ENCODE measurements around the gene MAP1LC3A. TPM values are rescaled to one million over a fixed set of nuclear protein-coding genes. Genes with fewer than 3 reads are reported as not detected.
A peak's percentile ranks its signal among the peaks of the same experiment; 100 is the strongest.

MAP1LC3A gene
- total RNA-seq, 4 donors from 2014 or later: 42.6 to 111 (median 103) TPM

DNA sequence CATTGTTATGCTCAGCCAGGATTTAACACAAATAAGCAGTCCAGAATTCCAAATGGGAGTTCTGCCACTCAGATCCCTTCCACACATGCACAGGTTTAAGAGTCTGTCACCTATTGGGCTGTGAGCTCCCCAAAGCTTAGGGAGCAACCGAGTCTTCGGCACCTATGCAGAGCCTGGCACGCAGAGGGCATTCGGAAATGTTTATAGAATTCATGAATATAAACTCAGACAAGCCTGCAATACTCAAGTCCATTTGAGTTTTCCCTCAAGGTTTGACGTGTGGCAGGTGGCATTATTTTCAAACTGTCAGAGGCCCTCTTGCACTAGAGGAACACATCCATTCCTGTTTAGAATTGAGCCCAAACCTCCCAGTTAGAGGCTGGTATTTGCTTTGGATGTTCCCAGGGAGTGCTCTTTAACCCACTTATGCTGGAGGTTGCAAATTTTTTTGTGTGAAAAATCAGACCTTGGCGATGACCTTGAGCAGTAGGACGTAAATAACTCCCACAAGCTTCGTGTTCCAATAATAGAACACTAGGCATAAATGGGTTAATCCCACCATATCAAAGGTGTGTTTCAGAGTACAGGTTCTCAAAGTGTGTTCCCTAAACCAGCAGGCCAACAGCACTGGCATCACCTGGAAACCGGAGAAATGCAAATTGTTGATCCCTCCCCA is 28.1 kb downstream of the MAP1LC3A start:
- no peak overlapping the region for H3K4me3 ChIP-seq
- H3K4me1 ChIP-seq: peaks cover 15% of the 10 kb centered on the region
- TF ChIP-seq, protein P1, sequence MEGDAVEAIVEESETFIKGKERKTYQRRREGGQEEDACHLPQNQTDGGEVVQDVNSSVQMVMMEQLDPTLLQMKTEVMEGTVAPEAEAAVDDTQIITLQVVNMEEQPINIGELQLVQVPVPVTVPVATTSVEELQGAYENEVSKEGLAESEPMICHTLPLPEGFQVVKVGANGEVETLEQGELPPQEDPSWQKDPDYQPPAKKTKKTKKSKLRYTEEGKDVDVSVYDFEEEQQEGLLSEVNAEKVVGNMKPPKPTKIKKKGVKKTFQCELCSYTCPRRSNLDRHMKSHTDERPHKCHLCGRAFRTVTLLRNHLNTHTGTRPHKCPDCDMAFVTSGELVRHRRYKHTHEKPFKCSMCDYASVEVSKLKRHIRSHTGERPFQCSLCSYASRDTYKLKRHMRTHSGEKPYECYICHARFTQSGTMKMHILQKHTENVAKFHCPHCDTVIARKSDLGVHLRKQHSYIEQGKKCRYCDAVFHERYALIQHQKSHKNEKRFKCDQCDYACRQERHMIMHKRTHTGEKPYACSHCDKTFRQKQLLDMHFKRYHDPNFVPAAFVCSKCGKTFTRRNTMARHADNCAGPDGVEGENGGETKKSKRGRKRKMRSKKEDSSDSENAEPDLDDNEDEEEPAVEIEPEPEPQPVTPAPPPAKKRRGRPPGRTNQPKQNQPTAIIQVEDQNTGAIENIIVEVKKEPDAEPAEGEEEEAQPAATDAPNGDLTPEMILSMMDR (IDR thresholded peaks at IDR 0.05): no peak
- TF ChIP-seq POLR2A (IDR thresholded peaks at IDR 0.05): no peak
- TF ChIP-seq POLR2AphosphoS5 (IDR thresholded peaks at IDR 0.05): no peak
- no peak for TF ChIP-seq EP300 (IDR thresholded peaks at IDR 0.05)
- DNase-seq (ENCODE audit: low spot score in 2 of 2): no peak
- no peaks in the 10 kb centered on the region for H3K27me3 ChIP-seq
- H3K27ac ChIP-seq: no peak overlapping the region
- H3K36me3 ChIP-seq: peaks cover 16% of the 10 kb centered on the region
- WGBS: 89% methylated on average over 9 of the region's 9 CpGs
- no peaks in the 10 kb centered on the region for H3K9me3 ChIP-seq

DNA sequence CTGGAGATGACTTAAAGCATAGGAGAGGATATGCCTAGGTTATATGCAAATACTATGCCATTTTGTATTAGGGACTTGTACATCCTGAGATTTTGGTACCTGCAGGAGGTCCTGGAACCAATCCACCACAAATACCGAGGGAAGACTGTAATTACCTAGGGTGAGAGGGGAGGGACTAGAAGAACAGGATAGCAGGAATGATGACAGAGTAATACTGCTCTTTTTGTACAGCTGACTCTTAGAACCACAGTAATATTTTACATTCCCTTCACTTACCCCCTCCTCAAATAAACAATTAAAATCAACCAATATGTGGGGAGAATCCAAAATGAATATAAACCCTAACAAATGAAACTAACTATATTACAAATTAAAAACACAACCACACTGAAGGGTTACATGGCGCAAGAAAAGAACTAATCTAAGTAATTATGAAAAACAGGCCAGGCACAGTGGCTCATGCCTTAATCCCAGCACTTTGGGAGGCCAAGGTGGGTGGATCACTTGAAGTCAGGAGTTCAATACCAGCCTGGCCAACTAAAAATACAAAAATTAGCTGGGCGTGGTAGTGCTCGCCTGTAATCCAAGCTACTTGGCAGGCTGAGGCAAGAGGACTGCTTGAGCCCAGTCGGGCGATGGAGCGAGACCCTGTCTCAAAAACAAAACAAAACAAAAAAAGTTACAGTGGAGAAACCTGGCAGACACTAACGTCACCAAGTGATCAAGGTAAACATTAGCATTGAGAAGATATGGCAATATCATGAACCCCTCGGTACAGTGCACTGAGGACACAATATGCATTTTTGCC is 37.1 kb downstream of the MAP1LC3A start:
- H3K4me3 ChIP-seq: no peak overlapping the region
- no peak for TF ChIP-seq POLR2A (IDR thresholded peaks at IDR 0.05)
- no peak for TF ChIP-seq EP300 (IDR thresholded peaks at IDR 0.05)
- TF ChIP-seq, protein P1 (IDR thresholded peaks at IDR 0.05): no peak
- no peak for TF ChIP-seq POLR2AphosphoS5 (IDR thresholded peaks at IDR 0.05)
- H3K9me3 ChIP-seq: no peaks in the 10 kb centered on the region
- H3K27ac ChIP-seq: no peak overlapping the region
- H3K27me3 ChIP-seq: no peaks in the 10 kb centered on the region
- H3K4me1 ChIP-seq: peaks cover 4% of the 10 kb centered on the region
- H3K36me3 ChIP-seq: no peaks in the 10 kb centered on the region
- 79% methylated on average over 9 of the region's 9 CpGs for WGBS
- DNase-seq (ENCODE audit: low spot score in 2 of 2): no peak

DNA sequence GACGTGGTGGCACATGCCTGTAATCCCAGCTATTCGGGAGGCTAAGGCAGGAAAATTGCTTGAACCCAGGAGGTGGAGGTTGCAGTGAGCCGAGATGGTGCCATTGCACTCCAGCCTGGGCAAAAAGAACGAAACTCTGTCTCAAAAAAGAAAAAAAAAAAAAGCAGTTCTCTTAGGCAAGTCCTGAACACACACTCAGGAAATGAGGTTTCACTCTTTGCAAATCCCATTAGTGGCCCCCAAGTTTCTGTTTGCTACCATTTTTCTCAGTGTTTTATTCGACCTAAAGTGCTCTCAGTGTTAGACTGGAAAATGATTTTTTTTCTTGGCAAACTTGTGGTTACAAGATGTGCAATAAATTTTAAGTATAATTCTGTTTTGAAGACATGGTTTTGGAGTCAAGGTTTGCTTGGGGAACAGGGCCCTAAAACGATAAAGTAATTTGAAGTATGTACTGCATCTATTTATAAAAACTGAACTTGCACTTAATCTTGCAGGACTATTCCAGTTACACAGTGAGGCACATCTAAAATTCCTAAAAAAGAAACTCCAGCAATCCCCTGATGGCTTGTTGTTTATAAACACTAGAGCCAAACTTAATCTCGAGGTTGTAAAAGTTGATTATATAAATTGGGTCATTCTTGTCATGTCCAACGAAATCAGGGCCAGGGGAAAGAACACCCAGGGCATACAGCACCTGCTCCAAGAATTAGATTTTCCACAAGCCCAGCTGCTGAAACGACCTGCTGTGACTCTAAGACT is 42.6 kb downstream of the MAP1LC3A start:
- no peaks in the 10 kb centered on the region for H3K9me3 ChIP-seq
- H3K36me3 ChIP-seq: peaks cover 4% of the 10 kb centered on the region
- no peak overlapping the region for H3K4me3 ChIP-seq
- 71% methylated on average over 9 of the region's 9 CpGs for WGBS
- peak overlapping the region; percentile 5 for H3K27ac ChIP-seq
- no peaks in the 10 kb centered on the region for H3K27me3 ChIP-seq
- DNase-seq (ENCODE audit: low spot score in 2 of 2): no peak
- no peaks in the 10 kb centered on the region for H3K4me1 ChIP-seq
- TF ChIP-seq, protein P1 (IDR thresholded peaks at IDR 0.05): no peak
- no peak for TF ChIP-seq POLR2A (IDR thresholded peaks at IDR 0.05)
- no peak for TF ChIP-seq EP300 (IDR thresholded peaks at IDR 0.05)
- TF ChIP-seq POLR2AphosphoS5 (IDR thresholded peaks at IDR 0.05): no peak

DNA sequence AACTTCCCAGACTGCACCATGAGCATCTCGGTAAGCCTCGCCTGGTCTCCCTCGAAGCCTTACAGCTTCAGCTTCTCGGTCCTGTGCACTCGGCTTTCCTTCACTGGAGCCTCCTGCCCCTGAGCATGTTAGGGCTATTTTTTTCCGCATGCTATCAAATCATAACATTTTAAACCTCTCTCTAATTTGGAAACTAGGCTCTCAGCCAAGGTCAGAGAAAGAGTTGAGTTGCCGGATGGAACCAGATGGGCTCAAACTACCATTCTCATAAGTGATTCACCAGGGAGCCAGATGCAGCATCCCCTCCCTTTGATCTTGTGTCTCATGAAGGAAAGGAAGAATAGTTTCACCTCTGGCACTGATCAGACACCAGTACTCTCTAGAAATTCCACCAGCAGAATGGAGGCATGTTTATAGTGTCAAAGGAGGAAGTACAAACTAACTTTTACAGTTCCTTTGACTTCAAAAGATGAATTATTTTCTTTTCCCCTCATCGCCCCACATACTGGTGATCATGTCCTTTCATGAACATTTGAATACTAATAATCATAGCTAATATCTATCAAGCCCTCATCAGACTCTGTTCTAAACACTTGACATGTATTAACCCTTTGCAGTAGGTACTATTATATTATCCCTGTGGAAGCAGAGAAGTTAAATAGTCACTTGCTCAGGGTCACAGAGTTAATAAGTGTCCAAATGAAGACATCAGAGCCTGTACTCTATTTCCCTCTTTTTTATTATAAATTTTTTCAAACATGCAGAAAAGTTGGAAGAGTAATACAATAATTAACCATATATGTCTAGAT is 46.7 kb downstream of the MAP1LC3A start:
- H3K27ac ChIP-seq: no peak overlapping the region
- 69% methylated on average over 8 of the region's 8 CpGs for WGBS
- no peaks in the 10 kb centered on the region for H3K9me3 ChIP-seq
- no peaks in the 10 kb centered on the region for H3K4me1 ChIP-seq
- peaks cover 4% of the 10 kb centered on the region for H3K36me3 ChIP-seq
- no peak for TF ChIP-seq EP300 (IDR thresholded peaks at IDR 0.05)
- no peak overlapping the region for H3K4me3 ChIP-seq
- H3K27me3 ChIP-seq: no peaks in the 10 kb centered on the region
- DNase-seq (ENCODE audit: low spot score in 2 of 2): no peak

DNA sequence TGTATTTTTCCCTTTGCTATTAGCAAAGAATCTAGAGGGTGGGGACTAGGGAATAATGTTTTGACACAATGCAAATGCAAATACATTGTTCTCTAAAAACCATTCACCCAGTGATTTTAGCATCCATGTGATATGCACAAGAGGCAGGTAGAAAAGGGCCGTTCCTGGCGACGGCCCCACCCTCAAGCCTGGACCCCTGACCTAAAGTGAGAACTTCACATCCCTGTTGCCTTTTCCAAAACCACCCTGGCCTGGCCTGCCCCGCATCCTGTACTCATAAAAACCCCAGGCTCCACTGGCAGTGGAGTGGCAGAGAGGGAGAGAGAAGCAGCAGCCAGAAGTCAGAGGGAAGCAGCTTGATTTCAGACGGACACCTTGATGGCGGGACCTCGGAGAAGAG is 48.5 kb downstream of the MAP1LC3A start:
- H3K27ac ChIP-seq: no peak overlapping the region
- TF ChIP-seq EP300 (IDR thresholded peaks at IDR 0.05) (no peak), POLR2A (IDR thresholded peaks at IDR 0.05) (no peak), POLR2AphosphoS5 (IDR thresholded peaks at IDR 0.05) (no peak)
- TF ChIP-seq, protein P1 (IDR thresholded peaks at IDR 0.05): no peak
- H3K4me3 ChIP-seq: no peak overlapping the region
- DNase-seq (ENCODE audit: low spot score in 2 of 2): no peak
- H3K27me3 ChIP-seq: no peaks in the 10 kb centered on the region
- H3K4me1 ChIP-seq: no peaks in the 10 kb centered on the region
- peaks cover under 1% of the 10 kb centered on the region for H3K36me3 ChIP-seq
- no peaks in the 10 kb centered on the region for H3K9me3 ChIP-seq
- 97% methylated on average over 7 of the region's 7 CpGs for WGBS

Measured in suprapubic skin (tissue), 4 donors.